Mammary epithelial cell (primary cell): ENCODE results near the gene SEMA4D.

Experiments
- EZH2 ChIP-seq: IDR thresholded peaks from 2 replicates; pipeline ENCODE4 v1.6.1; 2012; ENCODE audit warnings: low read length, inconsistent platforms, borderline replicate concordance
- TF ChIP-seq, protein P1 (sequence below), 2 donors: IDR thresholded peaks in 1 of 2; conservative IDR thresholded peaks in 1 of 2; 2 replicates each; pipeline ENCODE4 v1.5.1; 2011 to 2012; ENCODE audit warnings: inconsistent platforms in 2 of 2, low read length in 2 of 2, mild to moderate bottlenecking in 2 of 2, control low read depth in 1 of 2, low read depth in 1 of 2; ENCODE audit not compliant: insufficient read depth in 1 of 2; ENCODE audit errors: extremely low read depth in 1 of 2

DNA sequence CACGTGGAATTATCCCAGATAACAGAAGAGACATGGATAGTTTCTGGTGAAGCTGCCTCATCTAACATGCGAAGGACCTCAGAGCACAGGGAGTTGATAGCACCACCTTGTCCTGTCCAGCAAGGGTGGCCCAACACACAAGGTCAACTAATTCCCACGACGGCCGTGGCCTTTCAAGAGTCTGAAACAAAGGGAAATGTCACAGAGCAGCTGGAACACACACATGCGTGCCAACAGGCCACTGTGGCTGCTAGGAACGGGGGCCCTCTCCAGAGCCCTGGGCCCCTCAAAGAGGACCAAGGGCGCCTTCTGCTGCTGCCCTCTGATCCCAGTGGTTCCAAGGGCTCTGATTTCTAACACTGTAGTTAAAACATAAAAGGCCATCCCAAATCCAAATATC, 128.9 kb downstream of the SEMA4D start:
- TF ChIP-seq, protein P1, sequence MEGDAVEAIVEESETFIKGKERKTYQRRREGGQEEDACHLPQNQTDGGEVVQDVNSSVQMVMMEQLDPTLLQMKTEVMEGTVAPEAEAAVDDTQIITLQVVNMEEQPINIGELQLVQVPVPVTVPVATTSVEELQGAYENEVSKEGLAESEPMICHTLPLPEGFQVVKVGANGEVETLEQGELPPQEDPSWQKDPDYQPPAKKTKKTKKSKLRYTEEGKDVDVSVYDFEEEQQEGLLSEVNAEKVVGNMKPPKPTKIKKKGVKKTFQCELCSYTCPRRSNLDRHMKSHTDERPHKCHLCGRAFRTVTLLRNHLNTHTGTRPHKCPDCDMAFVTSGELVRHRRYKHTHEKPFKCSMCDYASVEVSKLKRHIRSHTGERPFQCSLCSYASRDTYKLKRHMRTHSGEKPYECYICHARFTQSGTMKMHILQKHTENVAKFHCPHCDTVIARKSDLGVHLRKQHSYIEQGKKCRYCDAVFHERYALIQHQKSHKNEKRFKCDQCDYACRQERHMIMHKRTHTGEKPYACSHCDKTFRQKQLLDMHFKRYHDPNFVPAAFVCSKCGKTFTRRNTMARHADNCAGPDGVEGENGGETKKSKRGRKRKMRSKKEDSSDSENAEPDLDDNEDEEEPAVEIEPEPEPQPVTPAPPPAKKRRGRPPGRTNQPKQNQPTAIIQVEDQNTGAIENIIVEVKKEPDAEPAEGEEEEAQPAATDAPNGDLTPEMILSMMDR (conservative IDR thresholded peaks at IDR 0.05 in 1 of 2, IDR thresholded peaks at IDR 0.05 in 1 of 2; ENCODE audit: extremely low read depth in 1 of 2, insufficient read depth in 1 of 2, low read depth in 1 of 2, low read length in 2 of 2) = no peak
- no peak for TF ChIP-seq EZH2
